MM.1S (cell line): Measurements from ENCODE around the gene BFSP1.

Experiments
- DNase-seq: peaks from one replicate; pipeline ENCODE4 v3.0.0-alpha.2; 2015
- H2AFZ ChIP-seq: fragments of 300-600 bp; sonication (generic); 2 replicates; pipeline ENCODE4 v1.6.0; 2016; ENCODE audit warnings: antibody characterized with exemption, low read length
- H3F3A ChIP-seq: fragments of 300-600 bp; sonication (generic); 2 replicates; pipeline ENCODE4 v1.6.1; 2016; ENCODE audit warnings: mild to moderate bottlenecking, antibody characterized with exemption, low read length, moderate library complexity, mixed read lengths; ENCODE audit not compliant: insufficient read depth
- H3K27ac ChIP-seq: fragments of 300-600 bp; sonication (generic); 2 replicates; pipeline ENCODE4 v1.5.1; 2016; ENCODE audit warnings: mild to moderate bottlenecking, low read length
- H3K27me3 ChIP-seq: fragments of 300-600 bp; sonication (generic); replicated peaks from 2 replicates; pipeline ENCODE4 v1.6.0; 2016; ENCODE audit warnings: low read length; ENCODE audit not compliant: insufficient read depth
- H3K36me3 ChIP-seq: fragments of 300-600 bp; sonication (generic); replicated peaks from 2 replicates; pipeline ENCODE4 v1.6.1; 2016; ENCODE audit warnings: mild to moderate bottlenecking, low read length, mixed read lengths; ENCODE audit not compliant: insufficient read depth
- H3K4me1 ChIP-seq: fragments of 300-600 bp; sonication (generic); 2 replicates; pipeline ENCODE4 v1.6.1; 2016; ENCODE audit warnings: low read length, mixed read lengths
- H3K4me2 ChIP-seq: fragments of 300-600 bp; sonication (generic); 2 replicates; pipeline ENCODE4 v1.6.0; 2016; ENCODE audit warnings: low read depth, low read length
- H3K4me3 ChIP-seq: fragments of 300-600 bp; sonication (generic); 2 replicates; pipeline ENCODE4 v1.5.1; 2016; ENCODE audit warnings: low read length, mixed read lengths
- H3K79me2 ChIP-seq: fragments of 300-600 bp; sonication (generic); 2 replicates; pipeline ENCODE4 v1.6.1; 2016; ENCODE audit warnings: mixed run types, low read length, mixed read lengths
- H3K9ac ChIP-seq: fragments of 300-600 bp; sonication (generic); 2 replicates; pipeline ENCODE4 v1.6.1; 2016; ENCODE audit warnings: low read length, mixed read lengths
- H3K9me2 ChIP-seq: fragments of 300-600 bp; sonication (generic); replicated peaks from 2 replicates; pipeline ENCODE4 v1.6.1; 2016; ENCODE audit warnings: mild to moderate bottlenecking, low read length, mixed read lengths; ENCODE audit not compliant: insufficient read depth
- H3K9me3 ChIP-seq: fragments of 300-600 bp; sonication (generic); replicated peaks from 2 replicates; pipeline ENCODE4 v1.6.1; 2016; ENCODE audit warnings: mild to moderate bottlenecking, low read length, mixed read lengths; ENCODE audit not compliant: insufficient read depth
- H4K20me1 ChIP-seq: fragments of 300-600 bp; sonication (generic); 2 replicates; pipeline ENCODE4 v1.6.1; 2016; ENCODE audit warnings: mild to moderate bottlenecking, low read length, moderate library complexity, mixed read lengths; ENCODE audit not compliant: insufficient read depth
- CTCF ChIP-seq: fragments of 300-600 bp; sonication (generic); IDR thresholded peaks from 2 replicates; pipeline ENCODE4 v1.5.1; 2016; ENCODE audit warnings: antibody characterized with exemption, low read length, mixed read lengths
- EZH2 ChIP-seq: fragments of 300-600 bp; sonication (generic); optimal IDR thresholded peaks from 2 replicates; pipeline ENCODE3; 2017; ENCODE audit warnings: low read depth, mild to moderate bottlenecking, antibody characterized with exemption, low read length, mixed read lengths
- EZH2phosphoT487 ChIP-seq: fragments of 300-600 bp; sonication (generic); IDR thresholded peaks from 2 replicates; pipeline ENCODE4 v1.6.1; 2018; ENCODE audit warnings: antibody characterized with exemption, low read length

Gene BFSP1

GRCh38 chr20:17457588-17458190, 73.5 kb downstream of the BFSP1 start:
- Histone ChIP-seq H3K36me3 (no peaks in the 10 kb centered on the region), H3K9me3 (no peaks in the 10 kb centered on the region), H3K4me2 (no peak overlapping the region), H3K9ac (no peak overlapping the region), H3K4me1 (peaks cover 4% of the 10 kb centered on the region; the same call in 1 of the 2 replicates), H3K9me2 (no peaks in the 10 kb centered on the region), H2AFZ (no peak overlapping the region), H3F3A (no peaks in the 10 kb centered on the region), H3K4me3 (no peak overlapping the region), H4K20me1 (no peaks in the 10 kb centered on the region), H3K27me3 (no peaks in the 10 kb centered on the region), H3K27ac (no peak overlapping the region), H3K79me2 (no peaks in the 10 kb centered on the region)
- TF ChIP-seq CTCF: no peak
- DNase-seq: no peak

- no peak for DNase-seq
- no peaks in the 10 kb centered on the region for H3K36me3 ChIP-seq
- no peak overlapping the region for H3K4me3 ChIP-seq
- no peak overlapping the region for H3K4me2 ChIP-seq
- no peak overlapping the region for H3K27ac ChIP-seq
- H3K9me3 ChIP-seq: no peaks in the 10 kb centered on the region
- no peak overlapping the region for H3K9ac ChIP-seq
- H3K9me2 ChIP-seq: no peaks in the 10 kb centered on the region
- H2AFZ ChIP-seq: no peak overlapping the region
- no peaks in the 10 kb centered on the region for H3F3A ChIP-seq
- H3K27me3 ChIP-seq: no peaks in the 10 kb centered on the region
- no peaks in the 10 kb centered on the region for H3K79me2 ChIP-seq
- TF ChIP-seq EZH2: no peak
- no peak for TF ChIP-seq CTCF
- no peak for TF ChIP-seq EZH2phosphoT487
- H4K20me1 ChIP-seq: no peaks in the 10 kb centered on the region
- peaks cover 4% of the 10 kb centered on the region; the same call in 1 of the 2 replicates for H3K4me1 ChIP-seq
Observed at GRCh38 chr20:17457079-17457478, 74.1 kb downstream of the BFSP1 start.

GRCh38 chr20:17456279-17456678, 74.9 kb downstream of the BFSP1 start:
- Histone ChIP-seq H3K36me3 (no peaks in the 10 kb centered on the region), H3K4me3 (no peak overlapping the region), H3K9ac (no peak overlapping the region), H3K9me2 (no peaks in the 10 kb centered on the region), H3K9me3 (no peaks in the 10 kb centered on the region), H3K79me2 (no peaks in the 10 kb centered on the region), H3K27me3 (no peaks in the 10 kb centered on the region), H3F3A (no peaks in the 10 kb centered on the region), H3K4me2 (no peak overlapping the region), H2AFZ (no peak overlapping the region), H4K20me1 (no peaks in the 10 kb centered on the region), H3K4me1 (peaks cover 4% of the 10 kb centered on the region; the same call in 1 of the 2 replicates), H3K27ac (no peak overlapping the region)
- TF ChIP-seq EZH2phosphoT487 (no peak), EZH2 (no peak), CTCF (no peak)
- DNase-seq: no peak
